Measurements from ENCODE around the gene HIC1. TPM values are rescaled to one million over a fixed set of nuclear protein-coding genes. Genes with fewer than 3 reads are reported as not detected.

HIC1 gene
- total and polyA plus RNA-seq, 2 of the 4 experiments (the other 2 are of a cell fraction): 10.4 to 23.0 TPM

DNA sequence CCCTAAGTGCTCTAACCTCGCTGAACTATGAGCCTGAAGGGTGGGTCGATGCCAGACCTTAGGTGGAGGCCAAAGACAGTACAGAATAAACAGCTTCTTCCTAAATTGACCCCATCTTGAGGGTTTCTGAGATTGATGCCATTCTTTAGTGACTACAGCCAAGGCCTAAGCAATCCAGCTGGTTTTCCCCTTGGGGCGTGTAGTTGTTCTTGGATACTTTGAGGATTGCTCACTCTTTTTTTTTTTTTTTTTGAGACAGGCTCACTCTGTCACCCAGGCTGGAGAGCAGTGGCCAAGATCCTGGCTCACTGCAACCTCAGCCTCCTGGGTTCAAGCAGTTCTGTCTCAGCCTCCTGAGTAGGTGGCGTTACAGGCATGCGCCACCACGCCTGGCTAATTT lies 11.1 kb upstream of the HIC1 start:
- H3K18ac ChIP-seq (ENCODE audit: low read depth, low read length): peak overlapping the region; percentile 38; the same call in 1 of the 2 replicates
- peak; percentile 80 for DNase-seq
- H4K5ac ChIP-seq (ENCODE audit: low read depth, low read length): peak overlapping the region; percentile 42; the same call in 1 of the 2 replicates
- H3K4me1 ChIP-seq (ENCODE audit: control insufficient read depth, insufficient read depth, low read length): peaks cover 24% of the 10 kb centered on the region
- BruUV-seq (replicated peaks): no TSS peak
- H3K27ac ChIP-seq (ENCODE audit: insufficient read depth, low read length): peak overlapping the region; percentile 31
- no CpG with 5 or more reads among the region's 6 CpGs for WGBS, 2 experiments (ENCODE audit: extremely low coverage in 2 of 2, insufficient read length in 1 of 2)
- H2BK15ac ChIP-seq (ENCODE audit: low read depth, low read length): peak overlapping the region; percentile 47; the same call in 1 of the 3 replicates
- no peak overlapping the region for H3K56ac ChIP-seq (ENCODE audit: extremely low read depth, insufficient read depth, low read length)
- peak; percentile 18 for ATAC-seq (ENCODE audit: low read depth)
- H3K4ac ChIP-seq (ENCODE audit: low read depth, low read length): peak overlapping the region; percentile 8
- ChIA-PET POLR2A (ENCODE audit: unreplicated experiment) (no interaction called here), CTCF (interaction anchor here (0.6 to 0.7 kb wide), 2 partner anchors 162 to 239 kb away, joined by 4 to 5 read pairs; no protein-coding TSS in a partner anchor)
- H2AFZ ChIP-seq (replicated peaks; ENCODE audit: low read length, poor library complexity): no peak overlapping the region
- intact Hi-C loops (cut with micrococcal nuclease): loop anchor here (5.0 kb wide), 1 partner anchor 326 kb away; no protein-coding TSS in a partner anchor
- peak overlapping the region; percentile 71 for H2AK5ac ChIP-seq (ENCODE audit: low read depth, low read length)
- TF ChIP-seq, protein P1, sequence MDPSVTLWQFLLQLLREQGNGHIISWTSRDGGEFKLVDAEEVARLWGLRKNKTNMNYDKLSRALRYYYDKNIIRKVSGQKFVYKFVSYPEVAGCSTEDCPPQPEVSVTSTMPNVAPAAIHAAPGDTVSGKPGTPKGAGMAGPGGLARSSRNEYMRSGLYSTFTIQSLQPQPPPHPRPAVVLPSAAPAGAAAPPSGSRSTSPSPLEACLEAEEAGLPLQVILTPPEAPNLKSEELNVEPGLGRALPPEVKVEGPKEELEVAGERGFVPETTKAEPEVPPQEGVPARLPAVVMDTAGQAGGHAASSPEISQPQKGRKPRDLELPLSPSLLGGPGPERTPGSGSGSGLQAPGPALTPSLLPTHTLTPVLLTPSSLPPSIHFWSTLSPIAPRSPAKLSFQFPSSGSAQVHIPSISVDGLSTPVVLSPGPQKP (IDR thresholded peaks at IDR 0.05; ENCODE audit: borderline replicate concordance, low read depth, low read length): no peak
- TF ChIP-seq FOS (IDR thresholded peaks at IDR 0.05; ENCODE audit: low read depth, low read length): no peak
- TF ChIP-seq RAD21 (IDR thresholded peaks at IDR 0.05; ENCODE audit: low read length): no peak
- TF ChIP-seq CEBPB (IDR thresholded peaks at IDR 0.05; ENCODE audit: low read depth, low read length): no peak
- no peak for TF ChIP-seq RCOR1 (IDR thresholded peaks at IDR 0.05; ENCODE audit: insufficient replicate concordance, low read length)
- TF ChIP-seq MAFK (IDR thresholded peaks at IDR 0.05; ENCODE audit: low read depth, low read length): no peak
- TF ChIP-seq SMC3 (IDR thresholded peaks at IDR 0.05; ENCODE audit: low read depth, low read length): no peak
- TF ChIP-seq POLR2A (IDR thresholded peaks at IDR 0.05; ENCODE audit: low read depth, low read length): no peak
- no peak for TF ChIP-seq BHLHE40 (IDR thresholded peaks at IDR 0.05; ENCODE audit: low read depth, low read length)
- no peak for TF ChIP-seq CHD1 (IDR thresholded peaks at IDR 0.05; ENCODE audit: low read depth, low read length)
- no peak for TF ChIP-seq RFX5 (IDR thresholded peaks at IDR 0.05; ENCODE audit: low read depth, low read length)
- H3K14ac ChIP-seq (replicated peaks; ENCODE audit: low read depth, low read length): no peak overlapping the region
- H3K79me1 ChIP-seq (ENCODE audit: low read depth in 1 of 2, low read length in 2 of 2): peaks cover 22 to 40% of the 10 kb centered on the region in 2 experiments
- peaks cover 22% of the 10 kb centered on the region for H3K36me3 ChIP-seq (ENCODE audit: control insufficient read depth, insufficient read depth, low read length)
- H3K4me2 ChIP-seq (ENCODE audit: low read depth, low read length): peak overlapping the region; percentile 16
- in situ Hi-C loops (cut with MboI; ENCODE audit: low sequenced_read_pairs): loop anchor here (25.0 kb wide), 1 partner anchor 331 kb away; the partner anchor contains the start of genes TLCD2 and WDR81
- peak overlapping the region in 1 of 2 experiments; percentile 64; a peak in 2 of 4 replicates for H4K8ac ChIP-seq (ENCODE audit: low read depth in 2 of 2, low read length in 2 of 2)
- no peak overlapping the region for H3K9ac ChIP-seq (ENCODE audit: low read depth, low read length)
- no peaks in the 10 kb centered on the region for H3K9me3 ChIP-seq (ENCODE audit: control insufficient read depth, insufficient read depth, low read length)
- H2BK5ac ChIP-seq (ENCODE audit: low read depth, low read length, poor library complexity, severe bottlenecking): peak overlapping the region; percentile 86
- H2AK9ac ChIP-seq (replicated peaks; ENCODE audit: low read depth, low read length, poor library complexity): peak overlapping the region; percentile 31
- H3K27me3 ChIP-seq (ENCODE audit: control insufficient read depth, insufficient read depth, low read length): no peaks in the 10 kb centered on the region
- dilution Hi-C loops (cut with HindIII; ENCODE audit: low sequenced_read_pairs, unreplicated experiment): no loop called here
- H2BK20ac ChIP-seq (ENCODE audit: low read depth, low read length): peak overlapping the region; percentile 2; the same call in 1 of the 2 replicates
- H3K9me1 ChIP-seq (ENCODE audit: insufficient read depth, low read length): peaks cover 22% of the 10 kb centered on the region
- H4K91ac ChIP-seq (ENCODE audit: insufficient read depth, low read depth, low read length): peak overlapping the region; percentile 71
- peaks cover 11% of the 10 kb centered on the region; the same call in 1 of the 2 replicates for H4K20me1 ChIP-seq (ENCODE audit: insufficient read depth, low read length)
- peak overlapping the region; percentile 26; the same call in 1 of the 2 replicates for H3K23ac ChIP-seq (ENCODE audit: low read depth, low read length)
- no peak overlapping the region for H3K4me3 ChIP-seq (ENCODE audit: insufficient read depth, low read depth, low read length)
- H2BK120ac ChIP-seq (ENCODE audit: low read depth, low read length): peak overlapping the region; percentile 6; the same call in 1 of the 2 replicates
